CD4-positive, alpha-beta memory T cell (primary cell): ENCODE measurements around the gene ZNF99. TPM values are rescaled to one million over a fixed set of nuclear protein-coding genes. Genes with fewer than 3 reads are reported as not detected.
"Not testable (repeated sequence)": the region's sequence is repeated elsewhere in the genome, so short reads cannot be mapped to it uniquely, and the experiment has no call there.

Source experiments
- CTCF ChIA-PET: fragments of 350-600 bp; sonication (Branson Sonifier 250); formaldehyde crosslinking; loops from one replicate; lab custom pipeline; 2021; ENCODE audit warnings: inconsistent platforms; ENCODE audit not compliant: partially characterized antibody; lab: Charles Lee
- POLR2A ChIA-PET: fragments of 350-600 bp; sonication (Branson Sonifier 250); formaldehyde crosslinking; loops from one replicate; lab custom pipeline; 2021; ENCODE audit not compliant: partially characterized antibody; lab: Charles Lee
- DNase-seq, 5 donors: peaks; one replicate each; pipeline versions ENCODE4 v3.0.0 to v3.0.0-alpha.2; 2020 to 2022; ENCODE audit warnings: mixed read lengths in 1 of 5
- H3K27ac ChIP-seq: one replicate; pipeline ENCODE4 v1.7.0; 2013; ENCODE audit warnings: low read depth, low read length
- H3K27me3 ChIP-seq: 2 replicates; pipeline ENCODE4 v1.7.0; 2013; ENCODE audit warnings: mild to moderate bottlenecking, low read length, moderate library complexity; ENCODE audit not compliant: insufficient read depth
- H3K36me3 ChIP-seq: 2 replicates; pipeline ENCODE4 v1.7.0; 2013; ENCODE audit warnings: mild to moderate bottlenecking, low read length, moderate library complexity; ENCODE audit not compliant: insufficient read depth
- H3K4me1 ChIP-seq: 2 replicates; pipeline ENCODE4 v1.7.0; 2013; ENCODE audit warnings: mild to moderate bottlenecking, low read length, moderate library complexity; ENCODE audit not compliant: insufficient read depth
- H3K4me3 ChIP-seq, 2 donors: one replicate each; pipeline ENCODE4 v1.7.0; 2013; ENCODE audit warnings: low read length in 2 of 2, mild to moderate bottlenecking in 1 of 2
- H3K9me3 ChIP-seq, 2 donors: one replicate each; pipeline ENCODE4 v1.7.0; 2013; ENCODE audit warnings: low read length in 2 of 2, control low read depth in 1 of 2; ENCODE audit not compliant: control insufficient read depth in 1 of 2
- H3K27ac Mint-ChIP-seq, 7 donors: one replicate each; pipeline ENCODE4 v1.8.0; 2020 to 2021; ENCODE audit warnings: mixed read lengths in 7 of 7, mild to moderate bottlenecking in 6 of 7, inconsistent platforms in 3 of 7, moderate library complexity in 3 of 7
- H3K27me3 Mint-ChIP-seq, 2 donors: one replicate each; pipeline ENCODE4 v1.8.0; 2020 to 2021; ENCODE audit warnings: mixed read lengths in 2 of 2
- H3K36me3 Mint-ChIP-seq, 2 donors: one replicate each; pipeline ENCODE4 v1.8.0; 2020 to 2021; ENCODE audit warnings: mixed read lengths in 2 of 2, inconsistent platforms in 1 of 2, mild to moderate bottlenecking in 1 of 2
- H3K4me1 Mint-ChIP-seq, 4 donors: one replicate each; pipeline ENCODE4 v1.8.0; 2020 to 2021; ENCODE audit warnings: mixed read lengths in 4 of 4, mild to moderate bottlenecking in 1 of 4
- H3K4me3 Mint-ChIP-seq, 8 donors: one replicate each; pipeline ENCODE4 v1.8.0; 2020 to 2021; ENCODE audit warnings: mixed read lengths in 8 of 8, mild to moderate bottlenecking in 7 of 8, moderate library complexity in 6 of 8, inconsistent platforms in 3 of 8
- H3K9me3 Mint-ChIP-seq, 8 donors: one replicate each; pipeline ENCODE4 v1.8.0; 2020 to 2021; ENCODE audit warnings: mixed read lengths in 8 of 8, mild to moderate bottlenecking in 5 of 8, inconsistent platforms in 3 of 8, moderate library complexity in 1 of 8
- intact Hi-C: fragments of 100-400 bp; cut with micrococcal nuclease; formaldehyde crosslinking; loops from one replicate; pipeline ENCODE4 v1.15.1; 2023
- polyA plus RNA-seq, 2 donors: library from polyadenylated mRNA; unstranded; fragments of 300-500 nt; fragmentation: Illumina TruSeq; gene quantifications; one replicate each; pipeline ENCODE4 v1.2.3, GENCODE V29; 2021
- total RNA-seq, 2 experiments: library from RNA; stranded (reverse); gene quantifications; one replicate each; pipeline ENCODE4 v1.2.3, GENCODE V29; 2021

ZNF99 gene
- total and polyA plus RNA-seq, 4 experiments from 2014 or later, result not detected

- DNase-seq, H3K4me3 Mint-ChIP-seq, H3K36me3 Mint-ChIP-seq, H3K4me1 Mint-ChIP-seq, H3K4me1 ChIP-seq, intact Hi-C loops, H3K36me3 ChIP-seq, H3K27ac Mint-ChIP-seq, POLR2A ChIA-PET, H3K27me3 Mint-ChIP-seq, H3K4me3 ChIP-seq, H3K27me3 ChIP-seq, H3K9me3 ChIP-seq, CTCF ChIA-PET, H3K27ac ChIP-seq: not testable (repeated sequence)
- peaks cover 3 to 54% (median 31%) of the 10 kb centered on the region in 8 donors for H3K9me3 Mint-ChIP-seq
Observed at GRCh38 chr19:22792863-22793262, 8.9 kb upstream of the ZNF99 start.

- no peaks in the 10 kb centered on the region for H3K36me3 ChIP-seq
- H3K4me1 ChIP-seq, result no peaks in the 10 kb centered on the region
- H3K27me3 Mint-ChIP-seq, result no peaks in the 10 kb centered on the region
- H3K36me3 Mint-ChIP-seq, result no peaks in the 10 kb centered on the region
- H3K9me3 ChIP-seq, result peaks cover 0 to 10% of the 10 kb centered on the region in 2 donors
- ChIA-PET POLR2A (no interaction called here), CTCF (no interaction called here)
- H3K27me3 ChIP-seq, result no peaks in the 10 kb centered on the region
- peaks cover 4 to 68% (median 54%) of the 10 kb centered on the region in 8 donors for H3K9me3 Mint-ChIP-seq
- no peaks in the 10 kb centered on the region for H3K4me1 Mint-ChIP-seq
- no peak overlapping the region for H3K27ac ChIP-seq
- intact Hi-C loops, result no loop called here
- H3K4me3 Mint-ChIP-seq, result no peak overlapping the region
- no peak overlapping the region for H3K4me3 ChIP-seq
- H3K27ac Mint-ChIP-seq, result no peak overlapping the region
- no peak for DNase-seq
Observed at GRCh38 chr19:22735911-22736645, 47.9 kb downstream of the ZNF99 start.

DNA sequence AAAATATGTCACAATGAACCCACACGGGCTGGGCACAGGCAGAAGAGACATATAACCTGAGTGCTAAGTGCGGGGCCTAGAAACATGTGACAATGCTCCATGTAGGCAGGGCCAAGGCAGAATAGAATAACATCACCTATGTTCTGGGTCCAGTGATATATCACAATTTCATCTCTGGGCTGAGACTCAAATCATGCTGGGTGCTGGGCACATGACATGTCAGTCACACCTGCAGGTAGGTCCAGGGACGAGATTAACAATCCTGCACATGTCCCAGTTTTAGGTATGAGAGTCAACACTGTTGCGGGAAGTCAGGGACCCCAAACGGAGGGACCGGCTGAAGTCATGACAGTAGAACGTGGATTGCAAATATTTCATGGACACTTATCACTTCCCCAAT is 50.3 kb downstream of the ZNF99 start:
- no peak overlapping the region for H3K4me3 Mint-ChIP-seq
- ChIA-PET CTCF (no interaction called here), POLR2A (no interaction called here)
- intact Hi-C loops, result no loop called here
- Histone ChIP-seq H3K27me3 (no peaks in the 10 kb centered on the region), H3K27ac (no peak overlapping the region), H3K36me3 (no peaks in the 10 kb centered on the region), H3K9me3 (peaks cover 0 to 10% of the 10 kb centered on the region in 2 donors), H3K4me3 (no peak overlapping the region), H3K4me1 (no peaks in the 10 kb centered on the region)
- peaks cover 7 to 72% (median 49%) of the 10 kb centered on the region in 8 donors for H3K9me3 Mint-ChIP-seq
- H3K4me1 Mint-ChIP-seq, result no peaks in the 10 kb centered on the region
- no peak overlapping the region for H3K27ac Mint-ChIP-seq
- H3K36me3 Mint-ChIP-seq, result no peaks in the 10 kb centered on the region
- DNase-seq, result no peak
- H3K27me3 Mint-ChIP-seq, result no peaks in the 10 kb centered on the region

- H3K4me1 Mint-ChIP-seq, result not testable (repeated sequence)
Observed at GRCh38 chr19:22728214-22728613, 55.7 kb downstream of the ZNF99 start.

GRCh38 chr19:22721533-22721932 is 62.4 kb downstream of the ZNF99 start:
- CTCF ChIA-PET, DNase-seq, intact Hi-C loops, H3K9me3 ChIP-seq, H3K27me3 ChIP-seq, H3K36me3 Mint-ChIP-seq, H3K4me1 ChIP-seq, H3K4me1 Mint-ChIP-seq, POLR2A ChIA-PET, H3K27ac ChIP-seq, H3K36me3 ChIP-seq, H3K4me3 Mint-ChIP-seq, H3K27me3 Mint-ChIP-seq, H3K27ac Mint-ChIP-seq, H3K4me3 ChIP-seq: not testable (repeated sequence)
- H3K9me3 Mint-ChIP-seq, result peaks cover 0 to 20% (median 10%) of the 10 kb centered on the region in 8 donors

More at GRCh38 chr19:22728214-22728613, 55.7 kb downstream of the ZNF99 start:
- POLR2A ChIA-PET, DNase-seq, H3K27ac Mint-ChIP-seq, H3K9me3 ChIP-seq, CTCF ChIA-PET, H3K27ac ChIP-seq, H3K36me3 Mint-ChIP-seq, H3K36me3 ChIP-seq, H3K4me3 Mint-ChIP-seq, H3K4me3 ChIP-seq, intact Hi-C loops, H3K4me1 ChIP-seq, H3K27me3 ChIP-seq, H3K27me3 Mint-ChIP-seq: not testable (repeated sequence)
- H3K9me3 Mint-ChIP-seq, result peaks cover 7 to 35% (median 21%) of the 10 kb centered on the region in 8 donors

- H3K27ac ChIP-seq, result no peak overlapping the region
- no peaks in the 10 kb centered on the region for H3K4me1 Mint-ChIP-seq
- H3K4me3 Mint-ChIP-seq, result no peak overlapping the region
- no peaks in the 10 kb centered on the region for H3K9me3 ChIP-seq
- ChIA-PET CTCF (no interaction called here), POLR2A (no interaction called here)
- intact Hi-C loops, result no loop called here
- no peaks in the 10 kb centered on the region for H3K36me3 ChIP-seq
- no peaks in the 10 kb centered on the region for H3K27me3 ChIP-seq
- no peak overlapping the region for H3K27ac Mint-ChIP-seq
- no peaks in the 10 kb centered on the region for H3K36me3 Mint-ChIP-seq
- no peaks in the 10 kb centered on the region for H3K4me1 ChIP-seq
- H3K27me3 Mint-ChIP-seq, result no peaks in the 10 kb centered on the region
- no peak overlapping the region for H3K4me3 ChIP-seq
- DNase-seq, result no peak
- peaks cover 0 to 25% (median 12%) of the 10 kb centered on the region in 8 donors for H3K9me3 Mint-ChIP-seq
Observed at GRCh38 chr19:22708983-22709382, 75.0 kb downstream of the ZNF99 start.

GRCh38 chr19:22703096-22703495 is 80.9 kb downstream of the ZNF99 start:
- H3K9me3 ChIP-seq, H3K27me3 ChIP-seq, H3K4me1 Mint-ChIP-seq, H3K4me3 ChIP-seq, H3K27ac ChIP-seq, H3K27ac Mint-ChIP-seq, H3K4me3 Mint-ChIP-seq, H3K27me3 Mint-ChIP-seq, intact Hi-C loops, CTCF ChIA-PET, DNase-seq, POLR2A ChIA-PET, H3K36me3 Mint-ChIP-seq, H3K36me3 ChIP-seq, H3K4me1 ChIP-seq: not testable (repeated sequence)
- H3K9me3 Mint-ChIP-seq, result peaks cover 0 to 42% (median 33%) of the 10 kb centered on the region in 8 donors
